Tibial nerve (tissue), 4 donors: ENCODE results near the gene NEK4.

Experiments
- CTCF ChIP-seq, 5 experiments: fragments of 200-600 bp in 3 of 5; fragments of 450-650 bp in 2 of 5; sonication (generic) in 3 of 5; IDR thresholded peaks; one replicate each; pipeline ENCODE4 v1.5.1; 2016 to 2019; ENCODE audit warnings: antibody characterized with exemption in 5 of 5, mild to moderate bottlenecking in 3 of 5, moderate library complexity in 2 of 5
- EP300 ChIP-seq, 2 donors: sonication (generic); formaldehyde crosslinking; IDR thresholded peaks; one replicate each; pipeline ENCODE4 v1.6.1; 2017; ENCODE audit warnings: antibody characterized with exemption in 2 of 2, mild to moderate bottlenecking in 1 of 2
- POLR2A ChIP-seq, 2 donors: fragments of 450-650 bp; IDR thresholded peaks; one replicate each; pipeline ENCODE4 v1.6.1; 2017; ENCODE audit warnings: antibody characterized with exemption in 2 of 2, mild to moderate bottlenecking in 2 of 2, moderate library complexity in 2 of 2

DNA sequence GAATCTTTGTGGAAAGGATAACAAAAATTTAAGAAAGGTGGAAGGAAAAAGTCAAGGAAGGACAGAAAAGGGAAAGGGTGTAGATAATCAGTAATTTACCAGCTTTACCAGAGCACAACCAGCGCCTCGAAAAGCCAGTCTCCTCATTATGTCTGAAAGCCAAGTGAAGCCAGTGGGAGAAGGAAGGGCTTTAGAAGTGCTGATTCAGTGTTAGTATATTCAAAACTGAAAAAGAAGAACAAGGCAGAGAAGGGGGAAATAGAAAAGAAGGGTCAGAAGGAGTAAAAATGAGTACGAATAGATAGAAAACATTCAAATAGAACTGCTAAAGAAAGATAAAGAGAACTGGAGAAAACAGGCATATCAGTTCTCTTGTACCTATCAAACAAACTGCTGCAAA lies 89.1 kb downstream of the NEK4 start:
- TF ChIP-seq CTCF (IDR thresholded peaks at IDR 0.05) (no peak), POLR2A (IDR thresholded peaks at IDR 0.05) (no peak), EP300 (IDR thresholded peaks at IDR 0.05) (no peak)
